Measurements from ENCODE around the gene RCBTB2.

GRCh38 chr13:48511621-48512230, 21.2 kb downstream of the RCBTB2 start:
- TF ChIP-seq CTCF (IDR thresholded peaks at IDR 0.05), result no peak
- no peak for TF ChIP-seq POLR2AphosphoS5 (IDR thresholded peaks at IDR 0.05; ENCODE audit: insufficient read depth in 1 of 2, low read depth in 1 of 2)
- TF ChIP-seq POLR2A (IDR thresholded peaks at IDR 0.05), result no peak
